ENCODE measurements around the gene PSEN1. TPM values are rescaled to one million over a fixed set of nuclear protein-coding genes. Genes with fewer than 3 reads are reported as not detected.
"Not testable (repeated sequence)": the region's sequence is repeated elsewhere in the genome, so short reads cannot be mapped to it uniquely, and the experiment has no call there.

PSEN1 gene
- total and polyA plus RNA-seq, 2 donors (not counting 3 experiments of a cell fraction or from before 2014, with no cell fraction given), result 16.5 to 36.8 TPM

DNA sequence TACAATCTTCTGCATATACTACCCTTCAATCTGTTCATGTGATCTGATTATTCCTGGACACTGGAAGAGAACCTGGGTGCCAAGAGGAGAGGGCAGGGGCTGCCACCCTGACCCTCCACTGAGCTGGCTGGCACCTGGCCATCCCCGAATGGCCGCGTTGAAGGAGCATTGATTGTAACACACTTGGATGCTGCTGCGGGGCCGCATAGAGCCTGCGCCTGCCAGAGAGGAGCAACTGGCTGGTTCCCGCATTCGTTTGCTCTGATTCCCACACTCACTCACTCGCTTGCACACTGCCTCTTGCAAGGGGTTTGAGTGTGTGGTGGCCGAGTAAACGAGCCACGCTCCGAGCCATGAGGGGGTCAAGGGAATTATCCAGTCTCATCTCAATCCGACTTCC is 32.4 kb downstream of the PSEN1 start:
- CTCF ChIA-PET, result interaction anchor here (1.2 to 2.5 kb wide), 2 partner anchors 159 to 303 kb away, joined by 3 to 8 read pairs; no protein-coding TSS in a partner anchor
- intact Hi-C loops (cut with micrococcal nuclease), result no loop called here
- H3K9me3 ChIP-seq (replicated peaks; ENCODE audit: control insufficient read depth, insufficient read depth, low read length), result no peaks in the 10 kb centered on the region
- dilution Hi-C loops (cut with MboI; ENCODE audit: extremely low pct_ligation_motif_present, low sequenced_read_pairs), result no loop called here
- no peaks in the 10 kb centered on the region for H3K9me1 ChIP-seq (replicated peaks; ENCODE audit: control insufficient read depth, extremely low read depth, insufficient read depth, low read length)
- peaks cover 11 to 16% of the 10 kb centered on the region in 2 experiments for H3K36me3 ChIP-seq (ENCODE audit: control insufficient read depth in 2 of 2, extremely low read depth in 1 of 2, insufficient read depth in 2 of 2, low read length in 2 of 2)
- no peak for DNase-seq (ENCODE audit: low read depth, low spot score)
- H3K4me3 ChIP-seq (replicated peaks in 1 of 3; ENCODE audit: insufficient read depth in 1 of 3, low read depth in 1 of 3, low read length in 3 of 3), result no peak overlapping the region
- no peaks in the 10 kb centered on the region for H3K27me3 ChIP-seq (ENCODE audit: control insufficient read depth in 2 of 2, insufficient read depth in 2 of 2, low read length in 2 of 2)
- no peak for TF ChIP-seq EZH2 (IDR thresholded peaks at IDR 0.05; ENCODE audit: borderline replicate concordance, low read depth, low read length, severe bottlenecking)
- FAIRE-seq, result no peak
- POLR2A ChIA-PET, result no interaction called here
- no peak overlapping the region for H3K4me2 ChIP-seq (ENCODE audit: insufficient read depth, low read length)
- H3K4me1 ChIP-seq (ENCODE audit: control insufficient read depth, extremely low read depth, insufficient read depth, low read length), result no peaks in the 10 kb centered on the region
- H3K79me2 ChIP-seq (ENCODE audit: control insufficient read depth, insufficient read depth, low read length), result no peaks in the 10 kb centered on the region
- no peak overlapping the region for H2AFZ ChIP-seq (ENCODE audit: low read depth, low read length)
- no TSS peak for BruUV-seq (replicated peaks)
- H3K27ac ChIP-seq (ENCODE audit: insufficient read depth, low read depth, low read length), result no peak overlapping the region
- H4K20me1 ChIP-seq (replicated peaks; ENCODE audit: control insufficient read depth, extremely low read depth, insufficient read depth, low read length), result no peaks in the 10 kb centered on the region
- H3K9ac ChIP-seq (replicated peaks; ENCODE audit: extremely low read depth, insufficient read depth, low read length), result no peak overlapping the region

DNA sequence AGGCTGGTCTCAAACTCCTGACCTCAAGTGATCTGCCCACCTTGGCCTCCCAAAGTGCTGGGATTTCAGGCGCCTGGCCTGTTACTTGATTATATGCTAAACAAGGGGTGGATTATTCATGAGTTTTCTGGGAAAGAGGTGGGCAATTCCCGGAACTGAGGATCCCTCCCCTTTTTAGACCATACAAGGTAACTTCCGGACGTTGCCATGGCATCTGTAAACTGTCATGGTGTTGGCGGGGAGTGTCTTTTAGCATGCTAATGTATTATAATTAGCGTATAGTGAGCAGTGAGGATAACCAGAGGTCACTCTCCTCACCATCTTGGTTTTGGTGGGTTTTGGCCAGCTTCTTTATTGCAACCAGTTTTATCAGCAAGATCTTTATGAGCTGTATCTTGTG is 33.5 kb downstream of the PSEN1 start:
- H3K36me3 ChIP-seq (ENCODE audit: control insufficient read depth in 2 of 2, extremely low read depth in 1 of 2, insufficient read depth in 2 of 2, low read length in 2 of 2), result peaks cover 13 to 20% of the 10 kb centered on the region in 2 experiments
- H3K4me3 ChIP-seq (replicated peaks in 1 of 3; ENCODE audit: insufficient read depth in 1 of 3, low read depth in 1 of 3, low read length in 3 of 3); DNase-seq (ENCODE audit: low read depth, low spot score); H3K4me2 ChIP-seq (ENCODE audit: insufficient read depth, low read length); H3K4me1 ChIP-seq (ENCODE audit: control insufficient read depth, extremely low read depth, insufficient read depth, low read length); H3K79me2 ChIP-seq (ENCODE audit: control insufficient read depth, insufficient read depth, low read length); dilution Hi-C loops (cut with MboI; ENCODE audit: extremely low pct_ligation_motif_present, low sequenced_read_pairs); H4K20me1 ChIP-seq (replicated peaks; ENCODE audit: control insufficient read depth, extremely low read depth, insufficient read depth, low read length); BruUV-seq (replicated peaks); H3K9me1 ChIP-seq (replicated peaks; ENCODE audit: control insufficient read depth, extremely low read depth, insufficient read depth, low read length); H3K27me3 ChIP-seq (ENCODE audit: control insufficient read depth in 2 of 2, insufficient read depth in 2 of 2, low read length in 2 of 2); H3K9me3 ChIP-seq (replicated peaks; ENCODE audit: control insufficient read depth, insufficient read depth, low read length); intact Hi-C loops (cut with micrococcal nuclease); H2AFZ ChIP-seq (ENCODE audit: low read depth, low read length); FAIRE-seq; POLR2A ChIA-PET; H3K27ac ChIP-seq (ENCODE audit: insufficient read depth, low read depth, low read length); H3K9ac ChIP-seq (replicated peaks; ENCODE audit: extremely low read depth, insufficient read depth, low read length); CTCF ChIA-PET: not testable (repeated sequence)

Data from endothelial cell of umbilical vein (primary cell).